Fibroblast of gingiva (primary cell): ENCODE measurements around the gene ANKRD55.
"Not testable (repeated sequence)": the region's sequence is repeated elsewhere in the genome, so short reads cannot be mapped to it uniquely, and the experiment has no call there.

Experiments
- DNase-seq: peaks from one replicate; pipeline ENCODE4 v3.0.0-alpha.2; 2011; ENCODE audit warnings: low read depth

Gene ANKRD55

DNA sequence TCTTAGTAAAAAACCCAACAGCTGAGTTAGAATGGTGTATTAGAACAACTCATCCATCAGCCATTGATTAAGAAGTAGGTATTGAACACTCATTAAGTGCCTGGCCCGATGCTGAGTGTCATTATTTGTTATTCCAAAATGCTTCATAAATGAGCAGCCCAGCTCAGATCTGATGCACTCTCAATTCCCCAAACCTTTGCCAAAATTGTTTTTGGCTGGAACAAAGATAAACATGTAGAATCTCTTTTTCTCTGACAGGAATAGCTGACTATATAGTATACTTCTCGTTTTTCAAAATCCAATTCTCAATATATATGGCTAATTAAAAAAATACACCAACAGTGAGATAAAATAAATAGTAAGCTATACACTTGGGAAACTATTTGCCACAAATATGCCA lies 20.0 kb upstream of the ANKRD55 start:
- DNase-seq = no peak

DNA sequence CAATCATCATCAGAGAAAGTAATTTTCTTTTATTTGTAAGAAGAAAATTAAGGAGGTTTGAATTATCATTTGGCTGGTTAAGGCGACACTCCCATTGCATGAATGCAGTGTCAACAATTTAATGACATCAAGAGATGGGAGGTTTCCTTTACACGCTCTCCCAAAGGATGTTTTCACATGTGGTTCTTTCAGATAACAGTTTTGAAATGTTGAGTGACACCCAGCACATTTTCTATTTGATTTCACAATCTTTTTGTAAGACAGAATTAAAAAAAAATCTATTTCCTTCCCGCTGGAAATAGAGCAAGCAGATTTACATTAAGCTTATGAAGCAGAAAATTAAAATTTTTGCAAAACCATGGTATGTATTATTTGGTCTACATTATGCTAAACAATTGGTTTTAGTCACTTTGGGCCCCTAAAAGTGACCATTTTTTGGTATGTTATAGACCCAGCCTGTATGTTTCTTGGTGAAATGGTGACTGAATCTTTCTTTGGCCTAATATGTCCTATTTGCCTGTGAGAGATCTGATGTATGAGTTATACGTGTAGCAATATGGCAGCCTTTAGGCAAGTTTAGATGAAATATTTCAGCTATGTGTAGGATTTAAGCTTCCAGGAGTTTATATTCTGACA lies 18.9 kb upstream of the ANKRD55 start:
- DNase-seq = no peak

DNA sequence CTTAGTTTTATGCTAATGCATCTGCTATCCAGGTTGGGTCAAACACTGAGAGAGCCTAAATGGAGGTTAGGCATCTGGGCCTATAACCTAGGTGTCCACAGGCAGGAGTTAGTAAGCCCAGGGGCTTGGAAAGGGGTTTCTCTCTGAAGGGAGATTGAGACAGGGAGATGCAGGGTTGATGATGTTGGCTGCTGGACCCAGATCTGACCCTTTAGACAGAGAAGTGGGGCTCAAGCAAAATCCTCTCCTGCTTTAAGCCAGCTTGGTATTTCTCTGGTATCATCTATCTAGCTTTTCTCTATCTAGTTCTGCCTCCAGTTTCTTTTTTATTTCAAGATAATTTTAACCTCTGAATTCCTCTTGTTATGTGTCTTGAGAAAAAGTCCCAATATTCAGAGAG lies 18.3 kb upstream of the ANKRD55 start:
- DNase-seq = no peak

DNA sequence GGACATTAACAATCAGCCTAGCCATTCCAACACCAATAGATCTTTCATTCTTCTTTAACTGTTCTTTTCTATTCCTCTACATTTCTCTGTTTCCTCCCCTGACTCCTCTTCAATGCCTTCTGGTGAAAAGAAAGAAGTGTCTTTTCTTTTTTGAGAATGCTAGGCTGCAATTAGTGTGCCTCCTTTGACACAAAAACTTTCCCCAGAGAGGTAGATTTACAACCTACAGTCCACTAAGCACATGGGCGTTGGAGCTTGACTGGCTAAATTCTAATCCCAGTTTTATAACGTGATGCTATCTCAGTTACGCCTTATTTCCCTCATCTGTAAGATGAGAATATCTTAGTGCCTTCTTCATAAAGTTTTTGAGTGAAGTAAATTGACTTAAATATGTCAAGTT lies 16.9 kb upstream of the ANKRD55 start:
- DNase-seq = no peak

DNA sequence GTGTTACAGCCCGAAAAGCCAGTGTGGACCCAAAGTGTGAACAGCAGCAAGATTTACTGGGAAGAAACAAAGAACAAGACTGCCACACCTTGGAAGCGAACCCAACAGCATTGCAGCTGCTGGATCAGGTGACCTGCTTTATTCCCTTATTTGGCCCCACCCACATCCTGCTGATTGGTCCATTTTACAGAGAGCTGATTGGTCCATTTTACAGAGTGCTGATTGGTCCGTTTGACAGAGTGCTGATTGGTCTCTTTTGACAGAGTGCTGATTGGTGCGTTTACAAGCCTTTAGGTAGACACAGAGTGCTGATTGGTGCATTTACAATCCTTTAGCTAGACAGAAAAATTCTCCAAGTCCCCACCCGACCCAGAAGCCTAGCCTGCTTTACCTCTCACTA lies 16.0 kb upstream of the ANKRD55 start:
- not testable (repeated sequence) for DNase-seq

DNA sequence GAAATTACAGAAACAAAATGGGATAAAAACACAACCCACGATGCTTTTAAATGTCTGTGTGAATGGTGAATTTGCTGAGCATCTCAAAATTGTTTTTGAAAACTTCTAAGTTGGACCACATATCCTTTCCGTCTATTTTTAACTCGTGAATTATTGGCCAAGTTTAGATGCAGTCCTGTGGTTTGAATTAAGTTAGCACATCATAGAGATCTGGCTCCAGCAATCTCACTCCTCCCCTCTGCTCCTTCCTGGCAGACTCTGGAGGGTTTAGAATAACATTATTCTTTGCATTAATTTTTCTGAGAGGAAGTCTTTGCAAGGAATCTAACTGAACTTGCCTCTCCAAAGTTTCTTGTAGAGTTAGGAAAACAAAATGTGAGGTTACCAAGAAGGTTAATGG lies 14.5 kb upstream of the ANKRD55 start:
- peak; percentile 83 for DNase-seq

DNA sequence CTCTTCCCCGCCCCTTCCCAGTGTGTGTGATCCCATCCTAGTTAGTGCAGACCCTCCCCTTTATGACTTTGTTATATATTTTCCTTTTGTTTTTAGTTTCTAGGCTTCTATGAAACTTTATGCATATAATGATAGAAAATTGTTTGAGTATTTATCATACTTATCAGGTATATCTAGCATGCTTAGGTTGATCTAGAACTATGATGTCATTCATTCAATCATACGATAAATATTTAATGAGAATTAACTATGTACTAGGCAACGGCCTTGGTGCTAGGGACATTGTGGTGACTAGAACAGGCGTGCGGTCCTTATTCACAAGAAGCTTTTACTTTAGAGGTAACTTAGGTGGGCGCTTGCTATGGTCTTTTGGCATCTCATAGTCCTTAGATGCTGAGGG lies 13.6 kb upstream of the ANKRD55 start:
- DNase-seq = no peak

DNA sequence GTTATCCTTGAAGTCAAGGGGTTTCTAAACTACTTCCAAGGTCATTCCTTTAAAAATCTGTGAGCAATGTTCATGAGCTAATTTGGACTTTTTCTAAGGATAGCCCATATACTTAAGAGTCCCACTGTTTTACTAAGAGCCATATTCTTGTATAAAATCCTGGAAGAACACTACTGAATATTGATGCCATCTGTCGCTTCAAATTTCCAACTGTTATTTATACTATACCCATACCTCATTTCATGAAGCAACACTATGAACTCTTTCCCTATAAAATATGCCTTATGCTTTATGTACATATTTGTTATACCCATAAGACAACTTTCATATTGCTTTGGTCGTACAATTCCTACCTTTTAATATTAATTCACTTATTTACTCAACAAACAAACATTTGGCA lies 12.4 kb upstream of the ANKRD55 start:
- no peak for DNase-seq

DNA sequence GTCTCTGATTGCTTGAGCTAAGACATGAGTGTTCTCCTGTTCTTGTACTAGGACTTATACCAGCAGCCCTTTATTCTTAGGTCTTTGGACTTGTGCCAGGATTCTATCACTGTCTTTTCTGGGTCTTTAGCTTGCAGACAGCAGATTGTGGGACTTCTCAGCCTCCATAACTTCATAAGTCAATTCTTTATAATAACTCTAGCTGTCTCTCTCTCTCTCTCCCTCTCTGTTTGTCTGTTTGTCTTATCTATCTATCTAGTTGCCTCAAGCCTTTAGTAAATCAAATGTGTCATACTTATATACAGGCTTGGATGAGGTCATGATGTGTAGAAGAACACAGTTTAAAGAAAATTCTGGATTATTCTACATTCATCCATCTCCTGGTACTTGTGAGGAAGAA lies 11.5 kb upstream of the ANKRD55 start:
- no peak for DNase-seq

DNA sequence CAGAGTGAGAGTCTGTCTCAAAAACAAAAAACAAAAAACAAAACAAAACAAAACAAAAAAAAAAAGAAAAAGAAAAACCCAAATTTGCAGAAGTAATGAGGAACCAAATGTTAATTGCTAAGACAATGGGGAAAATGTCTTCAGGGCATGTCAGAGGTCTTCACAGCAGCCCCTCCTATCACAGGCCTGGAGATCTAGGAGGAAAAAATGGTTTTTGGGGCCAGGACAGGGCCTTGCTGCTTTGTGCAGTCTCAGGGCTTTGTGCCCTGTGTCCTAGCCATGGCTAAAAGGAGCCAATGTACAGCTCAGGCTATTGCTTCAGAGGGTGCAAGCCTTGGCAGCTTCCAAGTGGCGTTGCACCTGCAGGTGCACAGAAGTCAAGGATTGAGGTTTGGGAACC lies 9.1 kb upstream of the ANKRD55 start:
- DNase-seq = not testable (repeated sequence)

DNA sequence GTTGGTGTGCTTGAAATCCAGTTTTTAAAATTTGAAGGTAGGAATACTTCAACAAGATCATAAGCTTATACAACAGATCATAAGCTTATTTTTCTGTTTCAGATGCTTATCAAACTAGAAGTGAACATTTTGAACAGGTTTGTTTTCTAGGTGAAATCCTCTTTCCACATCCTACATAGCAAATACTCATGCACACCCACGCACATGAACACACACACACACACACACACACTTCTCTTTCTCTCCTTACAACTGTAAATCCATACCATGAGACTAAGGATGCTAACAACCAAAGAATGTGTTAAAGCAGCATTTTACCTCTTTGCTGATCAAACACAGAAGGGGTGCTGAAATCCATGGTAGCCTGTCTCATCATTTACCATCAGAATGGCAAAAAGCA lies 592 bp downstream of the ANKRD55 start:
- no peak for DNase-seq

DNA sequence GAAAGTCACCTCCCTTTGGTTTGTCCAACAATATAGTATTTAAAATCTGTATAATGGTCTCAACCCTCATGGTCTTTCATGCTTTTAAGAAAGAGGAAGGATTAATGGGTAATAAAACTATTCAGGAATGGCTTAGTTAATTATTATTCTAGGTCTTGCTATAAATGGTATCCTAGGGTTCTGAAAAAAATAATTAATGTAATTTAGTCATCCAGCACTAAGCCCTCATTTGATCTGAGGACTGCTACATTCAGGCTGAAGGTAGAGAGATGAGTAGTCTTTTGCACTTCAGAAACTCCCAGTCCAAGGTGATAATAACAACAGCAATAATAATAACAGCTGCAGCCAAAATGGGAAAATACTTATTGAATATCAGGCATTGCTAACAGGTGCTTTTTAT lies 2.6 kb downstream of the ANKRD55 start:
- no peak for DNase-seq

DNA sequence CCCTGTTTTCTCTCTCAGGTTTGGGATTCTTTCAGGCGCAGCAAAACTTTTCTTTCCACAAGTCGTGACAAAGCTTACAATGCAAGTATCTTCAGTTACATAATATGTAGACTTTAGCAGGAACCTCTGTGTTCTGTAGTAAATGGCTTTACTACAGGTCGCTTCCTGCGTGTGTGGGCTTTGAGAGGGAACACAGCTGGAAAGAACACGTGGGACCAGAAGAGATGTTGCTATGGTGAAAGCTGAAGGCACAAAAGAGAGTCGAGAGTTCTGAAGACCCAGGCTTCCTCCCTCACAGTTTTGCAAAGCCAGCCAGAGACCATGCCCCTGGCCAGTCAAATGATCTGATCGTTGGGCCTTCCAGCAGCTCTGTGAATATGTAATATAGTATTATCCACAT lies 4.0 kb downstream of the ANKRD55 start:
- DNase-seq = no peak

DNA sequence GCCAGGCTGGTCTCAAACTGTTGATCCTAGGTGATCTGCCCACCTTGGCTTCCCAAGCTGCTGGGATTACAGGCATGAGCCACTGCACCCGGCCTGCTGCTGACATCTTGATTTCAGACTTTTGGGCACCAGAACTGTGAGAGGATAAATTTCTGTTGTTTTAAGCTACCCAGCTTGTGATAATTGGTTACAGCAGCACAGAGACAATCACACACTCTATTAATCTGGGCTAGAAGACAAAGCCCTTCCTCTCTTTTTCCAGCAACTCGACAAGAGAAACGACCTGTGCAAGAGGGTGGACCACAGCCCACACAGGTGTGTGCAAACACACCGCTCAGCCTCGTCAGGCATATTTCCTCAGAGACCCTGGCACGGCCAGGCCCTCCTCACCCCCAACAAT lies 4.5 kb downstream of the ANKRD55 start:
- DNase-seq = no peak

DNA sequence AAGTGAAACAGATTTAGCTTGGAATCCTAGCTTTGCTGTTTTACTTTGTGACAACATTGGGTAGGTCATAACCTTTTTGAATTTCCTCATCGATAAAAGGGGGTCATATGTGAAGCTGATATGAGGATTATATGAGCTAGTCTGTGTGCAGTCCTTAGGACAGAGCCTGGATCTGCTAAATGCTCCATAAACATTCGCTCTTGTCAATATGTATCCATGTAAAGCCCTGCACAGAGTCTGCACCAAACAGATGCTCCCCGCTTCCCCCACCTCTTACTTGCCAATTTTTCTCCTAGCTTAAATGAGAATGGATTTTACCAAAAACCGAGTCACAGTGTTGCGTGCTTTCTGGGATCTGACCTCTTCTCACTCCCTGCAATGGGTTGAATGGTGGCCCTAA lies 5.4 kb downstream of the ANKRD55 start:
- DNase-seq = no peak

DNA sequence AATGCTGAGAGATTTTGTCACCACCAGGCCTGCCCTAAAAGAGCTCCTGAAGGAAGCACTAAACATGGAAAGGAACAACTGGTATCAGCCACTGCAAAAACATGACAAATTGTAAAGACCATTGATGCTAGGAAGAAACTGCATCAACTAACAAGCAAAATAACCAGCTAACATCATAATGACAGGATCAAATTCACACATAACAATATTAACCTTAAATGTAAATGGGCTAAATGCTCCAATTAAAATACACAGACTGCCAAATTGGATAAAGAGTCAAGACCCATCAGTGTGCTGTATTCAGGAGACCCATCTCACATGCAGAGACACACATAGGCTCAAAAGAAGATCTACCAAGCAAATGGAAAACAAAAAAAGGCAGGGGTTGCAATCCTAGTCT lies 9.8 kb downstream of the ANKRD55 start:
- not testable (repeated sequence) for DNase-seq

DNA sequence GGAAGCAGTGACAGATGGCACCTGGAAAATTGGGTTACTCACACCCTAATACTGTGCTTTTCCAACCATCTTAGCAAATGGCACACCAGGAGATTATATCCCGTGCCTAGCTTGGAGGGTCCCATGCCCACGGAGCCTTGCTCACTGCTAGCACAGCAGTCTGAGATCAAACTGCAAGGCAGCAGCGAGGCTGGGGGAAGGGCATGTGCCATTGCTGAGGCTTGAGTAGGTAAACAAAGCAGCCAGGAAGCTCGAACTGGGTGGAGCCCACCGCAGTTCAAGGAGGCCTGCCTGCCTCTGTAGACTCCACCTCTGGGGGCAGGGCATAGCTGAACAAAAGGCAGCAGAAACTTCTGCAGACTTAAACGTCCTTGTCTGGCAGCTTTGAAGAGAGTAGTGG lies 11.5 kb downstream of the ANKRD55 start:
- DNase-seq = not testable (repeated sequence)

DNA sequence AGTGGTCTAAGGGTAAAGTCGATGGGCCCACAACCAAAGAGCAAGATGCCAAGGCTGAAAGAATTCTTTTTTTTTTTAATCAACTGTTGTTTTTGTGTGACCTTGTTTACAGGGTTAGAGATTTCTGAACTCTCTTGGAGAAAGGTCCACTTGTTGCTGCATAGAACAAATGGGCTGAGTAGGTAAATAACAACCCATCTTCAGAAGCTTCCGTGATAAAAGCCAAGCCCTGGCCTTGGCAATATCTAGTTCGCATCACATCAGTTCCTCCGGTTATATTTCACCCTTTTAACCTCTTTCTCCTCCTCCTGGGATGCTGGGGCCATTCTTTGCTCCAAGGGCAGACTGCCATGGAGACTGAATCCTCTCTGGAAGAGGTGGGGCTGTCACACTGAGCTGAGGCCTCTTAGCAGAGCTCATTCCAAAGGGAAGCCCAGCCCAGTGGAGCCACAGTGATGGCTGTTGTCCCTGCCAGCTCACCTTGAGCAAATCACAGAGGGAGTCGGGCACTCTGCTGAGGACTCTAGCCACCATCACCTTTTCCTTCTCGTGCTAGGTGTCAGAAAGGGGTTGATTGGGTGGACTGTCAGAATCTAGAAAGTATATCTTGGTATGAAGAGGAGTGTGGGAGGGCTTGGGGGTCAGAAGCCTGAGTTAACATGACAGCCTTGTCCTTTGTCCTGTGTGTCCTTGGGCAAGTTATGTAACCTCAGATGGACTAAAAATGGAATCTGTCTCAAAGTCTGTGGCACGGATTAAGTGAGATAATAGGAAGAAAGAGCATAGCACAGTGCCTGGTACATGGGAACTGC lies 17.9 kb downstream of the ANKRD55 start:
- DNase-seq = no peak

DNA sequence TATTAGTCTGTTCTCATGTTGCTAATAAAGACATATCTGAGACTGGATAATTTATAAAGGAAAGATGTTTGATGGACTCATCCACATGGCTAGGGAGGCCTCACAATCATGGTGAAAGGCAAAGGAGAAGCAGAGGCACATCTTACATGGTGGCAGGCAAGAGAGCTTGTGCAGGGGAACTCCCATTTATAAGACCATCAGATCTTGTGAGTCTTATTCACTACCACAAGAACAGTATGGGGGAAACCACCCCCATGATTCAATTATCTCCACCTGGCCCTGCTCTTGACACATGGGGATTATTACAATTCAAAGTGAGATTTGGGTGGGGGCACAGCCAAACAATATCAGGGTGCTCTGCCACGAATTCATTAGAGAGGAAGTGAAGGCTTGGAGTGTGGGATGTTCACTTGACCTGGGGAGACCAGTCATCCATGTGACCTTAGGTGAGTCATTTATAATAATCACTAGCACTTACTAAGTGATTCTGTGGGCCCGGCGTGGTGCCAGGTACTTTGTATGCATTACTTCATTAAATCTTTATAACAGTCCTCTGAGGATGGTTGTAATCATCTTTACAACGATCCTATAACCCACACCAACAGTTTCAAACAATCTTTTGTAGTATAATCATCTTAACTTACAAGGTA lies 19.1 kb downstream of the ANKRD55 start:
- DNase-seq = not testable (repeated sequence)

DNA sequence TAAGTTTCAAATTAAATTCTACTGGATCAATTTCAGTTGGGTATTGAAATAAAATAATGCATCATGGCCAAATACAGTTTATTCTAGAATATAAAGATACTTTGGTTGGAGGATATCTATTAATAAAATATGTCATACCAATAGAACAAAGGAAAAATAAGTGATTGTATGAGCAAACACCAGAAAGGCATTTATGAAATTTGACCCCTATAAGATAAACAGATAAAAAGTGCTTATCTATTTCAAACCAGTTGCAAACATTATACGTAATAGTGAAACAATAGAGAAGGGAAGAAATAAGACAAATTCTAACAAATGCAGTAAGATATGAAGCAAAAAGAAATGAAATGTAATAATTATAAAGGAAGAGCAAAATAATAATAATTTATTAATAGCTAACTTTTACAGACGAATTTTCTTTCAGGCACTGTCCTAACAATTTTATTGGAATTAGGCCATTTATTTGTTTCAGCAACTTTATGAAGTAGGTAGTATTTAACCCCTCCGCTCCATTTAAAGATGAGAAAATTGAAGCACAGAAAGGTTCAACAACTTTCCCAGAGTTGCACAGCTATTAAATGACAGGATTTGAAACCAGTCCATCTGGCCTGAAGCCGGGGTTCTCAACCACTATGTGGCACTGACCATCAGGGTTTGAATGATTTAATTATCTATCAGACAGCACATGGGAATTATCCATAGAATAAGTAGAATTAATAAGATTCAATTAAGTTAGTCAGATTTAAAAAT lies 20.8 kb downstream of the ANKRD55 start:
- no peak for DNase-seq

DNA sequence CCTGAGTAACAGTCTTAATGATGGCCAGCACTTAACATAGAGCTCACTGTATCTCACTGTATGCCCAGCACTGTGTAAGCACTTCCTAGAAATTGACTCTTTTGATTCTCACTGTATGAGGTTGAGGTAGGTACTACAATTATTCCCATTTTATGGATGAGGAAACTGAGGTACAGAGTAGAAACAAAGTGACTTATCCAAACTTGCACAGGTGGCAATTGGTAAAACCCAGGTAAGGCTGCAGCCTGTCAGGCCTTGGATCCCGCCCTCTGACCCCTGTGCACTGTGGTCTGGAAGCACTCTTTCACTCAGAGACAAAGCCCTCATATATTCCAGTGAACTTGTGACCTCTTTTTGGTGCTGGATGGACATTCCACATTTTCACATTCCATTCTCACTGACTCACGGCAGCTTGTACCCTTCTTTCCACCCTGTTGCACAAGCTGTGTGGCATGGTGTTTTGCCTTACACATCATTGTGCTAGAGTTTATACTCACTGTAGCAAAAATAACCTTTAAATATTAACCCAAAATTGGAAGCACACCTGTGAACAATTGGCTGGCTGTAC lies 21.7 kb downstream of the ANKRD55 start:
- peak; percentile 92 for DNase-seq

DNA sequence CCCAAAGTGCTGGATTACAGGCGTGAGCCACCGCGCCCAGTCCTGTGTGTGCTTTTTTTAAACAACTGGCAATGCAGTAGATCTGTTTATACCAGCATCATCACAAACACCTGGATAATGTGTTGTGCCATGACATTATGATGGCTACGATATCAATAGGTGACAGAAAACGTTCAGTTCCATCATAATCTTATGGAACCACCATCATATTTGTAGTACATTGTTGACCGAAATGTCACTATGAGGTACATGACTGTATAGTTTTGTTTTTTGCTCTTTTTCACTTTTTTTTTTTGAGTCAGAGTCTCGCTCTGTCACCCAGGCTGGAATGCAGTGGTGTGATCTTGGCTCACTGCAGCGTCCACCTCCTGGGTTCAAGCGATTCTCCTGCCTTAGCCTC lies 24.4 kb downstream of the ANKRD55 start:
- no peak for DNase-seq
